Calu3 (cell line): ENCODE measurements around the gene RSPH1. TPM values are rescaled to one million over a fixed set of nuclear protein-coding genes. Genes with fewer than 3 reads are reported as not detected.

Source experiments
- BruUV-seq: library from RNA; stranded (reverse); fragments of 400-500 nt; replicated peaks from 2 replicates; lab custom pipeline; 2021; lab: Mats Ljungman, UMichigan
- CTCF ChIA-PET: fragments of 300-600 bp; sonication (Branson Sonifier 250); formaldehyde crosslinking; loops from one replicate; lab custom pipeline; 2022; ENCODE audit warnings: antibody characterized with exemption; lab: Charles Lee
- DNase-seq: peaks from one replicate; pipeline ENCODE4 v3.0.0; 2022
- H3K27ac Mint-ChIP-seq: one replicate; pipeline ENCODE4 v1.8.0; 2022; ENCODE audit warnings: mixed read lengths; ENCODE audit not compliant: unreplicated experiment
- H3K27me3 Mint-ChIP-seq: one replicate; pipeline ENCODE4 v1.8.0; 2022; ENCODE audit warnings: mixed read lengths; ENCODE audit not compliant: unreplicated experiment
- H3K36me3 Mint-ChIP-seq: one replicate; pipeline ENCODE4 v1.8.0; 2022; ENCODE audit warnings: mild to moderate bottlenecking, moderate library complexity, mixed read lengths; ENCODE audit not compliant: insufficient read depth, unreplicated experiment
- H3K4me1 Mint-ChIP-seq: one replicate; pipeline ENCODE4 v1.8.0; 2022; ENCODE audit warnings: mild to moderate bottlenecking, low read depth, mixed read lengths; ENCODE audit not compliant: unreplicated experiment
- H3K4me3 Mint-ChIP-seq: one replicate; pipeline ENCODE4 v1.8.0; 2022; ENCODE audit warnings: mild to moderate bottlenecking, low read depth, moderate library complexity, mixed read lengths; ENCODE audit not compliant: unreplicated experiment
- H3K9me3 Mint-ChIP-seq: one replicate; pipeline ENCODE4 v1.8.0; 2022; ENCODE audit warnings: low read depth, mixed read lengths; ENCODE audit not compliant: unreplicated experiment
- intact Hi-C: fragments of 100-400 bp; cut with micrococcal nuclease; formaldehyde crosslinking; loops from one replicate; pipeline ENCODE4 v1.10.0; 2022; ENCODE audit not compliant: unreplicated experiment
- total RNA-seq: library from RNA; stranded (reverse); gene quantifications from 2 replicates; pipeline ENCODE4 v1.2.3, GENCODE V29; 2022
- TF ChIP-seq, protein P1 (sequence below): fragments of 200-600 bp; IDR thresholded peaks from one replicate; pipeline ENCODE4 v1.8.0; 2022; ENCODE audit warnings: antibody characterized with exemption; ENCODE audit not compliant: unreplicated experiment

RSPH1 gene
- total RNA-seq, 1 experiment from 2014 or later = 2.2 TPM

- CTCF ChIA-PET = no interaction called here
- H3K4me1 Mint-ChIP-seq = peaks cover 2% of the 10 kb centered on the region
Measured at GRCh38 chr21:42440187-42440792, 55.7 kb downstream of the RSPH1 start.

DNA sequence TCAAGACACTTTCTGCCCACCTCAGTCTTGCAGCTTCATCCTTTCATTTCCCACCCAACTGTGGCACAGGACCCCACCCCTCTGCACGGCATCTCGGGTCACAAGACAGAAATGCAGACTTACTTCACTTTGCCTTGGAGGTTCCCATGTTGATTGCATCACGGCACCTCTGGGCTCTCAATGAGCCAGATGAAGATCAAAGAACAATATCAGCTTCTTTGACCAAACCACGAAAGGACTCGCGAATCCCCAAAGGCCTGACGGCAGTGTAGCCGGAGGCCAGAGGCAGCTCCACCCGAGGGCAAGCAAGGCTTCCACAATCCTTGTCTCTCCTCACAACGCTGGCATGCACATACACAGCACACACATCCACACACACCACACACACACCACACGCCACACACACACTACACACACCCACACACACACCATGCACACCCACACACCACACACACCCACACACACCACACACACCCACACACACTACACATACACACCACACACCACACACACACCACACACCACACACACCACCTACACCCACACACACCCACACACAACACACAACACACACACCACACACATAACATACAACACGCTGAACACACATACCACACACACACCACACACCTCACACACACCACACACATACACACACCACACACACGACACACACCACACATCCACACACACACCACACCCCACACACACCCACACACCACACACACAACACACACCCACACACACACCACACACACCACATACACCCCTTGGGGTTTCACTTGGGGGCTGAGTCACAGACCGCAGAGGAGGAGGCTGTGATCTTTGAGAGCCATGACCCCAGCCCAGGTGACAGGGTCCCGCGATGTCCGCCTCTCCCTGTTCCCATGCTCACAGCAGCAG is 56.5 kb downstream of the RSPH1 start:
- no peak for DNase-seq
- no peak overlapping the region for H3K27ac Mint-ChIP-seq
- H3K9me3 Mint-ChIP-seq = peaks cover 2% of the 10 kb centered on the region
- TF ChIP-seq, protein P1, sequence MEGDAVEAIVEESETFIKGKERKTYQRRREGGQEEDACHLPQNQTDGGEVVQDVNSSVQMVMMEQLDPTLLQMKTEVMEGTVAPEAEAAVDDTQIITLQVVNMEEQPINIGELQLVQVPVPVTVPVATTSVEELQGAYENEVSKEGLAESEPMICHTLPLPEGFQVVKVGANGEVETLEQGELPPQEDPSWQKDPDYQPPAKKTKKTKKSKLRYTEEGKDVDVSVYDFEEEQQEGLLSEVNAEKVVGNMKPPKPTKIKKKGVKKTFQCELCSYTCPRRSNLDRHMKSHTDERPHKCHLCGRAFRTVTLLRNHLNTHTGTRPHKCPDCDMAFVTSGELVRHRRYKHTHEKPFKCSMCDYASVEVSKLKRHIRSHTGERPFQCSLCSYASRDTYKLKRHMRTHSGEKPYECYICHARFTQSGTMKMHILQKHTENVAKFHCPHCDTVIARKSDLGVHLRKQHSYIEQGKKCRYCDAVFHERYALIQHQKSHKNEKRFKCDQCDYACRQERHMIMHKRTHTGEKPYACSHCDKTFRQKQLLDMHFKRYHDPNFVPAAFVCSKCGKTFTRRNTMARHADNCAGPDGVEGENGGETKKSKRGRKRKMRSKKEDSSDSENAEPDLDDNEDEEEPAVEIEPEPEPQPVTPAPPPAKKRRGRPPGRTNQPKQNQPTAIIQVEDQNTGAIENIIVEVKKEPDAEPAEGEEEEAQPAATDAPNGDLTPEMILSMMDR = no peak
- intact Hi-C loops = loop anchor here (10.0 kb wide), 1 partner anchor 55 kb away; no protein-coding TSS in a partner anchor
- no TSS peak for BruUV-seq
- no peaks in the 10 kb centered on the region for H3K36me3 Mint-ChIP-seq
- CTCF ChIA-PET = no interaction called here
- H3K4me3 Mint-ChIP-seq = no peak overlapping the region
- peaks cover 36% of the 10 kb centered on the region for H3K27me3 Mint-ChIP-seq
- peaks cover 9% of the 10 kb centered on the region for H3K4me1 Mint-ChIP-seq

More at GRCh38 chr21:42440187-42440792, 55.7 kb downstream of the RSPH1 start:
- no peak for DNase-seq
- Mint-ChIP-seq H3K27ac (no peak overlapping the region), H3K9me3 (peaks cover 2% of the 10 kb centered on the region), H3K4me3 (no peak overlapping the region), H3K27me3 (peaks cover 36% of the 10 kb centered on the region), H3K36me3 (no peaks in the 10 kb centered on the region)
- BruUV-seq = no TSS peak
- TF ChIP-seq, protein P1 = no peak
- intact Hi-C loops = no loop called here

DNA sequence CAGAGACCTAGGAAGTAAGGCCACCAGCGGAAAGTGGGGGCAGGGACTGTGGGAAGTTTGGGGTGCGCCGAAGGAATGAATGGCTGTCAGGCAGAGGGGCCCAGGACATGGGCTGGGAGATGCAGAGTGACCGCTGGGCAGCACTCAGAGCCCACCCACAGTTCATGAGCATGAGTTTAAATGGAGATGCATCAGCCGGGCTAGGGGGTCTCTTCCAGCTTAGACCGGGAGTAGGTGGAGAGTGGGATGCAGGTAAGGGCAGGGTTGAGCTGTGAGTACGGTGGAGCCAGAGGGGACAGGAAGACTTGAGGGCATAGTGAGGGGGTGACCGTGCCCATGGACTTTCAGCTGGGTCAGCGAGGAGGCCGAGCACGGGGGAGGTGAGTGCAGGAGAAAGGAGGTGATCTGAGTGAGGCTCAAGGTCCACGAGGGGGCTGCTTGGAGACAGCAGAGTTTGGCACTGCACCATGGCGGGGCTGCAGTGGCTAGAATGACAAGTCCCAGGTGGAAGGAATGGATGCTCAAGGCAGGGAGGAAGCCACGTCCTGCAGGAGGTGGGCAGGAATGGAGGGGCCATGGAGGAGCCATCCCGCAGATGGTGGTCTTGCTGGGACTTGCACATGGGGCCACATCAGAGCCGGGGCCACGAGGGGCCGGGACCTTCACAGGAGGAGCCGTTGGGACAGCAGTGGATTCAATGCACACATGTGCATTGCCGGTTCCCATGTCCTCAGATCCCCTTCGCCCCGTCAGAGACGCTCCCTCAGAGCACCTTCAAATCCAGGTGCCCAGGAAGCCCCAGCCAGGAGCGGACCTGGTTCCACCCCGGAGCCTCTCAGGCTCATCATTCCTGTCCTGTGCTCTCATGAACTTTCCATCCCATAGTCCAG is 57.5 kb downstream of the RSPH1 start:
- intact Hi-C loops = loop anchor here (10.0 kb wide), 1 partner anchor 54 kb away; no protein-coding TSS in a partner anchor
- CTCF ChIA-PET = no interaction called here

More for the DNA sequence above, 57.5 kb downstream of the RSPH1 start:
- H3K4me3 Mint-ChIP-seq = no peak overlapping the region
- peaks cover 19% of the 10 kb centered on the region for H3K4me1 Mint-ChIP-seq
- H3K27ac Mint-ChIP-seq = no peak overlapping the region
- no TSS peak for BruUV-seq
- no peak for DNase-seq
- TF ChIP-seq, protein P1 = no peak
- H3K9me3 Mint-ChIP-seq = peaks cover 2% of the 10 kb centered on the region
- no peaks in the 10 kb centered on the region for H3K36me3 Mint-ChIP-seq
- H3K27me3 Mint-ChIP-seq = peaks cover 30% of the 10 kb centered on the region
